ENCODE measurements around the gene C15orf62.

Gene C15orf62

GRCh38 chr15:40769274-40770146 is at the start of gene C15orf62:
C15orf62 (plus strand) TSS chr15:40769980; CDS start chr15:40770496, 516 bp downstream.
- no peak for TF ChIP-seq CTCF (IDR thresholded peaks at IDR 0.05; ENCODE audit: low read depth, low read length)
- H3K4me3 ChIP-seq (ENCODE audit: low read depth, low read length), result no peak within 1 kb of the TSS
- in situ Hi-C loops (cut with HindIII; ENCODE audit: low sequenced_read_pairs), result no loop called here

GRCh38 chr15:40721701-40722100 is 48.1 kb upstream of the C15orf62 start:
- in situ Hi-C loops (cut with HindIII; ENCODE audit: low sequenced_read_pairs), result no loop called here
- no peak overlapping the region for H3K4me3 ChIP-seq (ENCODE audit: low read depth, low read length)
- no peak for DNase-seq (ENCODE audit: low read depth, low spot score)
- no peak for TF ChIP-seq CTCF (IDR thresholded peaks at IDR 0.05; ENCODE audit: low read depth, low read length)

More at GRCh38 chr15:40769274-40770146, at the start of gene C15orf62:
- DNase-seq (ENCODE audit: low read depth, low spot score), result peak; percentile 62

GRCh38 chr15:40722354-40722753 is 47.4 kb upstream of the C15orf62 start:
- in situ Hi-C loops (cut with HindIII; ENCODE audit: low sequenced_read_pairs), result no loop called here
- TF ChIP-seq CTCF (IDR thresholded peaks at IDR 0.05; ENCODE audit: low read depth, low read length), result no peak
- DNase-seq (ENCODE audit: low read depth, low spot score), result no peak
- H3K4me3 ChIP-seq (ENCODE audit: low read depth, low read length), result no peak overlapping the region

GRCh38 chr15:40722934-40723333 is 46.8 kb upstream of the C15orf62 start:
- in situ Hi-C loops (cut with HindIII; ENCODE audit: low sequenced_read_pairs), result no loop called here

GRCh38 chr15:40723919-40724318 is 45.9 kb upstream of the C15orf62 start:
- in situ Hi-C loops (cut with HindIII; ENCODE audit: low sequenced_read_pairs), result no loop called here
- TF ChIP-seq CTCF (IDR thresholded peaks at IDR 0.05; ENCODE audit: low read depth, low read length), result no peak
- H3K4me3 ChIP-seq (ENCODE audit: low read depth, low read length), result no peak overlapping the region
- DNase-seq (ENCODE audit: low read depth, low spot score), result no peak

More at GRCh38 chr15:40722934-40723333, 46.8 kb upstream of the C15orf62 start:
- no peak for DNase-seq (ENCODE audit: low read depth, low spot score)
- H3K4me3 ChIP-seq (ENCODE audit: low read depth, low read length), result no peak overlapping the region
- no peak for TF ChIP-seq CTCF (IDR thresholded peaks at IDR 0.05; ENCODE audit: low read depth, low read length)

GRCh38 chr15:40731034-40731433 is 38.7 kb upstream of the C15orf62 start:
- in situ Hi-C loops (cut with HindIII; ENCODE audit: low sequenced_read_pairs), result no loop called here
- no peak overlapping the region for H3K4me3 ChIP-seq (ENCODE audit: low read depth, low read length)
- DNase-seq (ENCODE audit: low read depth, low spot score), result peak; percentile 31
- TF ChIP-seq CTCF (IDR thresholded peaks at IDR 0.05; ENCODE audit: low read depth, low read length), result no peak
